CD14-positive monocyte (primary cell): ENCODE data around the gene LHX3. TPM values are rescaled to one million over a fixed set of nuclear protein-coding genes. Genes with fewer than 3 reads are reported as not detected.

Experiments
- DNase-seq, 3 donors: peaks; one replicate each; pipeline ENCODE4 v3.0.0-alpha.2; 2011 to 2022
- H2AFZ ChIP-seq: 2 replicates; pipeline ENCODE4 v1.6.0; 2012; ENCODE audit warnings: mild to moderate bottlenecking, low read depth, low read length, inconsistent platforms; ENCODE audit not compliant: insufficient read depth, poor library complexity, severe bottlenecking
- H3K27ac ChIP-seq, 2 donors: 1 replicate in 1 of 2; 2 replicates in 1 of 2; pipeline ENCODE4 v1.5.1; 2012 to 2013; ENCODE audit warnings: low read length in 2 of 2, control low read depth in 1 of 2, inconsistent platforms in 1 of 2, low read depth in 1 of 2, mild to moderate bottlenecking in 1 of 2
- H3K27me3 ChIP-seq, 2 donors: one replicate each; pipeline versions ENCODE4 v1.6.0 to v1.6.1; 2011 to 2013; ENCODE audit warnings: low read length in 2 of 2; ENCODE audit not compliant: control insufficient read depth in 2 of 2, insufficient read depth in 2 of 2
- H3K36me3 ChIP-seq, 2 donors: replicated peaks in 1 of 2; 1 replicate in 1 of 2; 2 replicates in 1 of 2; pipeline versions ENCODE4 v1.5.1 to v1.6.1; 2012 to 2013; ENCODE audit warnings: low read length in 2 of 2, control low read depth in 1 of 2, inconsistent platforms in 1 of 2, mild to moderate bottlenecking in 1 of 2; ENCODE audit not compliant: insufficient read depth in 2 of 2, control insufficient read depth in 1 of 2
- H3K4me1 ChIP-seq, 2 donors: 1 replicate in 1 of 2; 2 replicates in 1 of 2; pipeline versions ENCODE4 v1.5.1 to v1.6.1; 2012 to 2013; ENCODE audit warnings: low read length in 2 of 2, control low read depth in 1 of 2, inconsistent platforms in 1 of 2, mild to moderate bottlenecking in 1 of 2, moderate library complexity in 1 of 2; ENCODE audit not compliant: insufficient read depth in 2 of 2, control insufficient read depth in 1 of 2
- H3K4me2 ChIP-seq: replicated peaks from 2 replicates; pipeline ENCODE3; 2012; ENCODE audit warnings: low read length, moderate library complexity, mild to moderate bottlenecking; ENCODE audit not compliant: poor library complexity, severe bottlenecking; ENCODE audit errors: extremely low read depth
- H3K4me3 ChIP-seq, 3 experiments: fragments of 200-600 bp in 1 of 3; sonication (generic) in 1 of 3; replicated peaks in 1 of 3; 1 replicate in 2 of 3; 2 replicates in 1 of 3; pipeline ENCODE4 v1.5.1; 2011 to 2013; ENCODE audit warnings: low read length in 3 of 3, mild to moderate bottlenecking in 3 of 3, control low read depth in 2 of 3, low read depth in 2 of 3, inconsistent platforms in 1 of 3, moderate library complexity in 1 of 3
- H3K79me2 ChIP-seq: 2 replicates; pipeline ENCODE4 v1.6.0; 2012; ENCODE audit warnings: mild to moderate bottlenecking, control low read depth, inconsistent platforms, low read length, moderate library complexity; ENCODE audit not compliant: insufficient read depth
- H3K9ac ChIP-seq: 2 replicates; pipeline ENCODE4 v1.6.0; 2017; ENCODE audit warnings: low read length, mild to moderate bottlenecking; ENCODE audit not compliant: insufficient read depth, poor library complexity, severe bottlenecking
- H3K9me3 ChIP-seq, 2 donors: replicated peaks in 1 of 2; 1 replicate in 1 of 2; 2 replicates in 1 of 2; pipeline versions ENCODE4 v1.5.1 to v1.6.1; 2012 to 2013; ENCODE audit warnings: low read length in 2 of 2, control low read depth in 1 of 2; ENCODE audit not compliant: control insufficient read depth in 1 of 2, insufficient read depth in 1 of 2
- H4K20me1 ChIP-seq: 2 replicates; pipeline ENCODE4 v1.6.0; 2012; ENCODE audit warnings: mild to moderate bottlenecking, low read length, control low read depth, moderate library complexity; ENCODE audit not compliant: insufficient read depth
- H3K27ac Mint-ChIP-seq, 7 donors: one replicate each; pipeline ENCODE4 v1.8.0; 2020; ENCODE audit warnings: mild to moderate bottlenecking in 7 of 7, mixed read lengths in 7 of 7, moderate library complexity in 6 of 7, inconsistent platforms in 2 of 7
- H3K27me3 Mint-ChIP-seq, 3 donors: one replicate each; pipeline ENCODE4 v1.8.0; 2021 to 2022; ENCODE audit warnings: low read depth in 3 of 3, mild to moderate bottlenecking in 3 of 3, mixed read lengths in 3 of 3, moderate library complexity in 3 of 3, inconsistent platforms in 1 of 3
- H3K36me3 Mint-ChIP-seq, 2 donors: one replicate each; pipeline ENCODE4 v1.8.0; 2020; ENCODE audit warnings: mixed read lengths in 2 of 2, inconsistent platforms in 1 of 2, mild to moderate bottlenecking in 1 of 2
- H3K4me1 Mint-ChIP-seq: one replicate; pipeline ENCODE4 v1.8.0; 2020; ENCODE audit warnings: mild to moderate bottlenecking, mixed read lengths
- H3K4me3 Mint-ChIP-seq, 2 donors: one replicate each; pipeline ENCODE4 v1.8.0; 2020; ENCODE audit warnings: mild to moderate bottlenecking in 2 of 2, mixed read lengths in 2 of 2, moderate library complexity in 1 of 2
- H3K9me3 Mint-ChIP-seq, 7 donors: one replicate each; pipeline ENCODE4 v1.8.0; 2020 to 2022; ENCODE audit warnings: mixed read lengths in 7 of 7, mild to moderate bottlenecking in 6 of 7, moderate library complexity in 6 of 7, inconsistent platforms in 2 of 7
- CTCF ChIP-seq: fragments of 200-600 bp; IDR thresholded peaks from one replicate; pipeline ENCODE4 v1.8.0; 2022; ENCODE audit warnings: antibody characterized with exemption, mild to moderate bottlenecking
- WGBS: methylation state at CpG from one replicate; pipeline ENCODE4 v1.1.5; 2013; ENCODE audit warnings: missing lambda C conversion rate; ENCODE audit not compliant: insufficient coverage; 5-methylcytosine and 5-hydroxymethylcytosine counted together
- intact Hi-C, 2 donors: fragments of 100-400 bp; cut with micrococcal nuclease; formaldehyde crosslinking; loops; one replicate each; pipeline versions ENCODE4 v1.15.0 to v1.15.1; 2023
- polyA plus RNA-seq, 3 donors: library from polyadenylated mRNA; depleted of rRNA in 1 of 3; unstranded in 2 of 3; stranded (reverse) in 1 of 3; fragments of 300-500 nt in 2 of 3; fragments of >200 nt in 1 of 3; fragmentation: Illumina TruSeq in 2 of 3; gene quantifications; 1 replicate in 2 of 3; 2 replicates in 1 of 3; pipeline ENCODE4 v1.2.3, GENCODE V29; 2012 to 2021

LHX3 gene
- polyA plus RNA-seq, 3 donors = not detected

GRCh38 chr9:136172412-136173079 lies 32.4 kb downstream of the LHX3 start:
- Histone ChIP-seq H3K9me3 (no peaks in the 10 kb centered on the region), H4K20me1 (no peaks in the 10 kb centered on the region), H3K27ac (no peak overlapping the region), H3K4me3 (no peak overlapping the region), H3K4me1 (no peaks in the 10 kb centered on the region), H3K79me2 (no peaks in the 10 kb centered on the region), H3K27me3 (no peaks in the 10 kb centered on the region), H3K9ac (no peak overlapping the region), H2AFZ (no peak overlapping the region), H3K4me2 (no peak overlapping the region), H3K36me3 (no peaks in the 10 kb centered on the region)
- intact Hi-C loops = loop anchor here in 1 of 2 donors (5.0 kb wide), 1 partner anchor 110 kb away; no protein-coding TSS in a partner anchor
- Mint-ChIP-seq H3K4me3 (no peak overlapping the region), H3K36me3 (no peaks in the 10 kb centered on the region), H3K4me1 (no peaks in the 10 kb centered on the region), H3K27me3 (peaks cover 2 to 13% (median 12%) of the 10 kb centered on the region in 3 donors), H3K27ac (no peak overlapping the region), H3K9me3 (peaks cover 0 to 4% (median 0%) of the 10 kb centered on the region in 7 donors)
- TF ChIP-seq CTCF = no peak
- no peak for DNase-seq
- 89% methylated on average over 13 of the region's 16 CpGs for WGBS

GRCh38 chr9:136171801-136172411 lies 33.0 kb downstream of the LHX3 start:
- Histone ChIP-seq H3K4me3 (no peak overlapping the region), H3K27ac (no peak overlapping the region), H3K36me3 (no peaks in the 10 kb centered on the region), H3K27me3 (no peaks in the 10 kb centered on the region), H3K9me3 (no peaks in the 10 kb centered on the region), H2AFZ (no peak overlapping the region), H3K4me2 (no peak overlapping the region), H3K4me1 (no peaks in the 10 kb centered on the region), H3K9ac (no peak overlapping the region), H4K20me1 (no peaks in the 10 kb centered on the region), H3K79me2 (no peaks in the 10 kb centered on the region)
- Mint-ChIP-seq H3K27ac (no peak overlapping the region), H3K27me3 (peaks cover 2 to 13% (median 12%) of the 10 kb centered on the region in 3 donors), H3K4me3 (no peak overlapping the region), H3K4me1 (no peaks in the 10 kb centered on the region), H3K36me3 (no peaks in the 10 kb centered on the region), H3K9me3 (peaks cover 0 to 4% (median 0%) of the 10 kb centered on the region in 7 donors)
- DNase-seq = no peak
- intact Hi-C loops = loop anchor here in 1 of 2 donors (5.0 kb wide), 1 partner anchor 110 kb away; no protein-coding TSS in a partner anchor
- no peak for TF ChIP-seq CTCF
- WGBS = 84% methylated on average over 11 of the region's 11 CpGs
